K562 (cell line): ENCODE results near the gene AGO4. TPM values are rescaled to one million over a fixed set of nuclear protein-coding genes. Genes with fewer than 3 reads are reported as not detected.

ENCODE experiments used
- ATAC-seq: fragments of 200-7000 bp; cut with Tn5 transposase; 3 replicates; pipeline ENCODE4 v1.9.1; 2020; ENCODE audit warnings: moderate library complexity
- BruUV-seq: library from RNA; stranded (reverse); fragments of 400-500 nt; replicated peaks from 2 replicates; lab custom pipeline; 2021; lab: Mats Ljungman, UMichigan
- CTCF ChIA-PET: fragments of 300-600 bp; formaldehyde crosslinking; extraction: SDS; loops from one replicate; lab custom pipeline; 2021; ENCODE audit warnings: low intra/inter-chr PET ratio; lab: Yijun Ruan, JAX
- POLR2A ChIA-PET: fragments of 300-600, 350-650 bp; sonication (Branson Sonifier 250); formaldehyde crosslinking; extraction: SDS; loops from one replicate; lab custom pipeline; 2021; ENCODE audit warnings: antibody characterized with exemption, inconsistent platforms; lab: Yijun Ruan, JAX
- DNase-seq, 4 experiments: peaks; one replicate each; pipeline versions ENCODE4 v3.0.0 to v3.0.0-alpha.2; 2011 to 2018; ENCODE audit warnings: low spot score in 3 of 4, mixed read lengths in 3 of 4; ENCODE audit errors: extremely low read depth in 1 of 4
- FAIRE-seq: peaks from 2 replicates; lab custom pipeline; 2011; peaks lifted over from hg19 to GRCh38; lab: Jason Lieb, UNC
- H2AFZ ChIP-seq: 2 replicates; pipeline ENCODE4 v1.6.0; 2011; ENCODE audit warnings: low read depth, low read length, control low read depth, inconsistent platforms
- H3K27ac ChIP-seq: fragments of 200-600 bp; 3 replicates; pipeline ENCODE4 v1.8.0; 2011; ENCODE audit warnings: low read depth, mild to moderate bottlenecking, control low read depth, inconsistent platforms, low read length, moderate library complexity, mixed read lengths; ENCODE audit errors: extremely low read depth
- H3K27me3 ChIP-seq, 2 experiments: fragments of 300-600 bp in 1 of 2; 2 replicates in 1 of 2; 3 replicates in 1 of 2; pipeline versions ENCODE4 v1.6.0 to v1.8.0; 2011; ENCODE audit warnings: inconsistent platforms in 2 of 2, low read length in 2 of 2, mild to moderate bottlenecking in 1 of 2, mixed read lengths in 1 of 2, moderate library complexity in 1 of 2; ENCODE audit not compliant: control insufficient read depth in 2 of 2, insufficient read depth in 2 of 2
- H3K36me3 ChIP-seq: fragments of 300-600 bp; 3 replicates; pipeline ENCODE4 v1.8.0; 2011; ENCODE audit warnings: mild to moderate bottlenecking, low read length, inconsistent platforms; ENCODE audit not compliant: control insufficient read depth, insufficient read depth
- H3K4me1 ChIP-seq, 2 experiments: fragments of 200-600 bp in 1 of 2; replicated peaks in 1 of 2; 2 replicates in 1 of 2; 3 replicates in 1 of 2; pipeline versions ENCODE4 v1.5.1 to v1.8.0; 2011; ENCODE audit warnings: inconsistent platforms in 2 of 2, low read length in 2 of 2, mild to moderate bottlenecking in 1 of 2, mixed read lengths in 1 of 2, moderate library complexity in 1 of 2; ENCODE audit not compliant: control insufficient read depth in 2 of 2, insufficient read depth in 2 of 2
- H3K4me2 ChIP-seq: 2 replicates; pipeline ENCODE4 v1.6.1; 2011; ENCODE audit warnings: low read length, control low read depth, inconsistent platforms, mixed read lengths; ENCODE audit not compliant: insufficient read depth
- H3K4me3 ChIP-seq: fragments of 200-600 bp; sonication (generic), shearing (Covaris generic); 2 replicates; pipeline ENCODE4 v1.5.1; 2016; ENCODE audit warnings: control low read depth, inconsistent platforms
- H3K79me2 ChIP-seq: fragments of 200-600 bp; 3 replicates; pipeline ENCODE4 v1.8.0; 2011; ENCODE audit warnings: low read length, inconsistent platforms; ENCODE audit not compliant: control insufficient read depth, insufficient read depth
- H3K9ac ChIP-seq, 2 experiments: 2 replicates each; pipeline versions ENCODE4 v1.6.0 to v1.6.1; 2011; ENCODE audit warnings: low read depth in 2 of 2, low read length in 2 of 2, control low read depth in 1 of 2, inconsistent platforms in 1 of 2, mild to moderate bottlenecking in 1 of 2, mixed read lengths in 1 of 2; ENCODE audit not compliant: insufficient read depth in 1 of 2
- H3K9me1 ChIP-seq: one replicate; pipeline ENCODE4 v1.6.0; 2011; ENCODE audit warnings: inconsistent platforms, mild to moderate bottlenecking, low read length, moderate library complexity; ENCODE audit not compliant: control insufficient read depth, insufficient read depth
- H3K9me3 ChIP-seq: replicated peaks from 2 replicates; pipeline ENCODE4 v1.5.1; 2011; ENCODE audit warnings: low read depth, low read length, inconsistent platforms; ENCODE audit not compliant: control insufficient read depth, insufficient read depth
- H4K20me1 ChIP-seq: replicated peaks from 2 replicates; pipeline ENCODE4 v1.6.1; 2011; ENCODE audit warnings: low read length, inconsistent platforms, mixed read lengths; ENCODE audit not compliant: control insufficient read depth, insufficient read depth
- DACH1 ChIP-seq: fragments of 450-650 bp; IDR thresholded peaks from 2 replicates; pipeline ENCODE4 v1.6.1; 2018; ENCODE audit not compliant: partially characterized antibody
- DPF2 ChIP-seq: fragments of 450-650 bp; IDR thresholded peaks from 2 replicates; pipeline ENCODE4 v1.6.1; 2016
- RBM34 ChIP-seq: fragments of 200-400 bp; formaldehyde crosslinking; IDR thresholded peaks from 2 replicates; pipeline ENCODE4 v1.6.1; 2018; ENCODE audit warnings: low read length, borderline replicate concordance; ENCODE audit not compliant: insufficient read depth
- SRF ChIP-seq, 2 experiments: fragments of 250-450, 450-650 bp in 1 of 2; sonication (Bioruptor Pico) in 1 of 2; sonication (generic) in 1 of 2; formaldehyde crosslinking; IDR thresholded peaks; 2 replicates each; pipeline versions ENCODE4 v1.5.0 to v1.5.1; 2020 to 2022; ENCODE audit warnings: mild to moderate bottlenecking in 1 of 2, missing genetic modification reagents in 1 of 2
- ZNF445 ChIP-seq: fragments of 250-450 bp; sonication (Bioruptor Pico); IDR thresholded peaks from 2 replicates; pipeline ENCODE4 v1.4.0; 2020; ENCODE audit warnings: low read depth, mild to moderate bottlenecking, moderate library complexity
- in situ Hi-C: fragments of 300-500 bp; cut with MboI; formaldehyde crosslinking; loops from 4 replicates; pipeline ENCODE4 v1.15.0; 2018; ENCODE audit warnings: inconsistent platforms, mixed read lengths
- intact Hi-C: fragments of 100-400 bp; cut with micrococcal nuclease; formaldehyde crosslinking; loops from 2 replicates; pipeline ENCODE4 v1.14.2; 2022
- polyA plus RNA-seq, 8 experiments: library from polyadenylated mRNA; depleted of rRNA in 4 of 8; stranded (reverse) in 5 of 8; unstranded in 3 of 8; fragments of >200 nt; fragmentation: Nextera tagmentation in 2 of 8; fragmentation: Illumina TruSeq in 1 of 8; extraction: Ambion mirVana in 2 of 8; extraction: Trizol in 1 of 8; gene quantifications; 2 replicates each; pipeline versions ENCODE4 v1.2.1 to v1.2.3, GENCODE V29; 2011 to 2014; ENCODE audit warnings: inconsistent platforms in 1 of 8, missing spikeins in 1 of 8
- total RNA-seq, 7 experiments: library from RNA; depleted of rRNA in 6 of 7; stranded (reverse); fragments of >200 nt in 6 of 7; fragmentation: Illumina TruSeq in 2 of 7; extraction: Trizol in 2 of 7; gene quantifications; 2 replicates each; pipeline versions ENCODE4 v1.2.1 to v1.2.3, GENCODE V29; 2011 to 2021; ENCODE audit warnings: low replicate concordance in 1 of 7
- TF ChIP-seq, protein P1 (sequence below): fragments of 200-800 bp; sonication (Bioruptor generic); IDR thresholded peaks from 2 replicates; pipeline ENCODE4 v1.6.1; 2017; ENCODE audit warnings: missing genetic modification characterization, missing compliant biosample characterization
- TF ChIP-seq, protein P2 (sequence below), 3 experiments: IDR thresholded peaks in 2 of 3; conservative IDR thresholded peaks in 1 of 3; 2 replicates each; pipeline ENCODE4 v1.5.1; 2011 to 2012; ENCODE audit warnings: low read length in 3 of 3, mild to moderate bottlenecking in 3 of 3, control low read depth in 2 of 3, improper control_type of control experiment in 1 of 3, inconsistent platforms in 1 of 3, low read depth in 1 of 3, mixed read lengths in 1 of 3, moderate library complexity in 1 of 3; ENCODE audit not compliant: insufficient read depth in 2 of 3
- TF ChIP-seq, protein P3 (sequence below), 2 experiments: fragments of 450-650 bp; formaldehyde crosslinking in 1 of 2; IDR thresholded peaks; 2 replicates each; pipeline versions ENCODE4 v1.4.0 to v1.6.1; 2014 to 2020; ENCODE audit warnings: mild to moderate bottlenecking in 2 of 2, borderline replicate concordance in 1 of 2, low read depth in 1 of 2

Gene AGO4
- total and polyA plus RNA-seq, 9 of the 15 experiments (the other 6 are each of a cell fraction or from before 2014, with no cell fraction given) = 1.3 to 10.5 (median 6.5) TPM

DNA sequence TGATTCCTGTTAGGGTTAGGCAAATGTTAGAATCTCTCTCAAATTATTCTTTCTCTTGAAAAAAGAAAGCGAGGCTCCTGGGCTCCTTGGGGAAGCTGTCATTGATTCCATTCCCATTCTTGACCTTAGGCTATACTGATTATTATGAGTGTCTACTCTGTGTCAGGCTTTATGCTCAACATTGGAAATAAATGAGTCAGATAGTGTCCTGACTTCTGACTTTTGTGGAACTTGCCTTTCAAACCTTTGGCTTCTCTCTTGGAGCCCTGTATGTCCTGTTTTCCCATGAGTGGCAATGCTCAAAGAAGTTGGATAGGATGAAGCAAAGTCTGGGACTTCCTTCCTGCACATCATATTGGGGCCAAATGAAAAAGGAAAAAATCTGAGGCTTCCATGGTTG is 86.8 kb downstream of the AGO4 start (continued):
- TF ChIP-seq, protein P1, sequence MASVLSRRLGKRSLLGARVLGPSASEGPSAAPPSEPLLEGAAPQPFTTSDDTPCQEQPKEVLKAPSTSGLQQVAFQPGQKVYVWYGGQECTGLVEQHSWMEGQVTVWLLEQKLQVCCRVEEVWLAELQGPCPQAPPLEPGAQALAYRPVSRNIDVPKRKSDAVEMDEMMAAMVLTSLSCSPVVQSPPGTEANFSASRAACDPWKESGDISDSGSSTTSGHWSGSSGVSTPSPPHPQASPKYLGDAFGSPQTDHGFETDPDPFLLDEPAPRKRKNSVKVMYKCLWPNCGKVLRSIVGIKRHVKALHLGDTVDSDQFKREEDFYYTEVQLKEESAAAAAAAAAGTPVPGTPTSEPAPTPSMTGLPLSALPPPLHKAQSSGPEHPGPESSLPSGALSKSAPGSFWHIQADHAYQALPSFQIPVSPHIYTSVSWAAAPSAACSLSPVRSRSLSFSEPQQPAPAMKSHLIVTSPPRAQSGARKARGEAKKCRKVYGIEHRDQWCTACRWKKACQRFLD (CRISPR knock-in tag) = peak; percentile 11; the same call in 1 of the 2 replicates
- TF ChIP-seq ZNF445 (CRISPR knock-in tag) = no peak
- TF ChIP-seq DPF2 = no peak
- TF ChIP-seq RBM34 = no peak
- no peak for TF ChIP-seq SRF (CRISPR knock-in tag; IDR thresholded peaks at IDR 0.05)
- TF ChIP-seq, all 486 proteins: peak for 3

DNA sequence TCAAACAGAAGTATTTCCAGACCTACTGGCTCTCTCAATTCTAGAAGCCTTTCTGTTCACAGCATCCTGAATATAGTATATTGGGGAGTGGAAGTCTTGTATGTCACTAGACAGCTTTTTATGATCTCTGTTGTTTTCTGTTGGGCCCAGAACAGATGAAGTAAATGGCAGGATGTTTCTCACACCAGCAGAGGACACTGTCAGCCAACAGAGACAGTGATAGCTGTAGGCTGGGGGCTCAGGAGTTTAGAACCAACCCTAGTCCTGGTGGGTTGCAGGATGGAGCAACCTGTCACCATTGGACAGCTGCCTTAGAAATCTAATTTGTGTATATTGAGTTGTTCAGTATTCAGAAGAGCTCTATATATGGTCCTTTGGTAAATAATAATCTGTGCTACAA is 92.1 kb downstream of the AGO4 start:
- ChIA-PET POLR2A (interaction anchor here (0.8 to 1.2 kb wide), 4 partner anchors 13 to 31 kb away, joined by 3 to 4 read pairs (median 4); partner anchors contain the start of genes AGO1 and AGO3), CTCF (no interaction called here)
- no peak overlapping the region for H2AFZ ChIP-seq
- ATAC-seq (peak; percentile 62; the same call in 2 of the 3 replicates), FAIRE-seq (no peak), DNase-seq (no peak)
- H3K79me2 ChIP-seq = no peaks in the 10 kb centered on the region; the same call in 2 of the 3 replicates
- no peak overlapping the region for H3K4me2 ChIP-seq
- no peaks in the 10 kb centered on the region for H3K4me1 ChIP-seq
- in situ Hi-C loops = no loop called here
- no TSS peak for BruUV-seq
- H3K9ac ChIP-seq = no peak overlapping the region
- H3K36me3 ChIP-seq = peaks cover 87% of the 10 kb centered on the region
- intact Hi-C loops = no loop called here
- H3K27me3 ChIP-seq = no peaks in the 10 kb centered on the region
- H4K20me1 ChIP-seq = 0 out of 2 replicates have a peak, but pooled peaks cover 4% of the 10 kb centered on the region
- H3K9me3 ChIP-seq = no peaks in the 10 kb centered on the region
- H3K4me3 ChIP-seq = no peak overlapping the region
- H3K9me1 ChIP-seq = no peaks in the 10 kb centered on the region
- H3K27ac ChIP-seq = no peak overlapping the region
- no peak for TF ChIP-seq DACH1
- TF ChIP-seq, protein P2, sequence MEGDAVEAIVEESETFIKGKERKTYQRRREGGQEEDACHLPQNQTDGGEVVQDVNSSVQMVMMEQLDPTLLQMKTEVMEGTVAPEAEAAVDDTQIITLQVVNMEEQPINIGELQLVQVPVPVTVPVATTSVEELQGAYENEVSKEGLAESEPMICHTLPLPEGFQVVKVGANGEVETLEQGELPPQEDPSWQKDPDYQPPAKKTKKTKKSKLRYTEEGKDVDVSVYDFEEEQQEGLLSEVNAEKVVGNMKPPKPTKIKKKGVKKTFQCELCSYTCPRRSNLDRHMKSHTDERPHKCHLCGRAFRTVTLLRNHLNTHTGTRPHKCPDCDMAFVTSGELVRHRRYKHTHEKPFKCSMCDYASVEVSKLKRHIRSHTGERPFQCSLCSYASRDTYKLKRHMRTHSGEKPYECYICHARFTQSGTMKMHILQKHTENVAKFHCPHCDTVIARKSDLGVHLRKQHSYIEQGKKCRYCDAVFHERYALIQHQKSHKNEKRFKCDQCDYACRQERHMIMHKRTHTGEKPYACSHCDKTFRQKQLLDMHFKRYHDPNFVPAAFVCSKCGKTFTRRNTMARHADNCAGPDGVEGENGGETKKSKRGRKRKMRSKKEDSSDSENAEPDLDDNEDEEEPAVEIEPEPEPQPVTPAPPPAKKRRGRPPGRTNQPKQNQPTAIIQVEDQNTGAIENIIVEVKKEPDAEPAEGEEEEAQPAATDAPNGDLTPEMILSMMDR (IDR thresholded peaks at IDR 0.05 in 2 of 3, conservative IDR thresholded peaks at IDR 0.05 in 1 of 3; ENCODE audit: insufficient read depth in 2 of 3, low read depth in 1 of 3, low read length in 3 of 3) = peak; percentile 19 to 36 (median 21); a peak in 3 of 6 replicates
- TF ChIP-seq, protein P3, sequence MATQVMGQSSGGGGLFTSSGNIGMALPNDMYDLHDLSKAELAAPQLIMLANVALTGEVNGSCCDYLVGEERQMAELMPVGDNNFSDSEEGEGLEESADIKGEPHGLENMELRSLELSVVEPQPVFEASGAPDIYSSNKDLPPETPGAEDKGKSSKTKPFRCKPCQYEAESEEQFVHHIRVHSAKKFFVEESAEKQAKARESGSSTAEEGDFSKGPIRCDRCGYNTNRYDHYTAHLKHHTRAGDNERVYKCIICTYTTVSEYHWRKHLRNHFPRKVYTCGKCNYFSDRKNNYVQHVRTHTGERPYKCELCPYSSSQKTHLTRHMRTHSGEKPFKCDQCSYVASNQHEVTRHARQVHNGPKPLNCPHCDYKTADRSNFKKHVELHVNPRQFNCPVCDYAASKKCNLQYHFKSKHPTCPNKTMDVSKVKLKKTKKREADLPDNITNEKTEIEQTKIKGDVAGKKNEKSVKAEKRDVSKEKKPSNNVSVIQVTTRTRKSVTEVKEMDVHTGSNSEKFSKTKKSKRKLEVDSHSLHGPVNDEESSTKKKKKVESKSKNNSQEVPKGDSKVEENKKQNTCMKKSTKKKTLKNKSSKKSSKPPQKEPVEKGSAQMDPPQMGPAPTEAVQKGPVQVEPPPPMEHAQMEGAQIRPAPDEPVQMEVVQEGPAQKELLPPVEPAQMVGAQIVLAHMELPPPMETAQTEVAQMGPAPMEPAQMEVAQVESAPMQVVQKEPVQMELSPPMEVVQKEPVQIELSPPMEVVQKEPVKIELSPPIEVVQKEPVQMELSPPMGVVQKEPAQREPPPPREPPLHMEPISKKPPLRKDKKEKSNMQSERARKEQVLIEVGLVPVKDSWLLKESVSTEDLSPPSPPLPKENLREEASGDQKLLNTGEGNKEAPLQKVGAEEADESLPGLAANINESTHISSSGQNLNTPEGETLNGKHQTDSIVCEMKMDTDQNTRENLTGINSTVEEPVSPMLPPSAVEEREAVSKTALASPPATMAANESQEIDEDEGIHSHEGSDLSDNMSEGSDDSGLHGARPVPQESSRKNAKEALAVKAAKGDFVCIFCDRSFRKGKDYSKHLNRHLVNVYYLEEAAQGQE (IDR thresholded peaks at IDR 0.05; ENCODE audit: borderline replicate concordance) = peak; percentile 8; the same call in 1 of the 2 replicates
- TF ChIP-seq, protein P3 (CRISPR knock-in tag; IDR thresholded peaks at IDR 0.05; ENCODE audit: low read depth) = no peak
